Measurements from ENCODE around the gene EHD1. TPM values are rescaled to one million over a fixed set of nuclear protein-coding genes. Genes with fewer than 3 reads are reported as not detected.

EHD1 gene
- total and polyA plus RNA-seq, 2 of the 4 experiments (the other 2 are of a cell fraction): 107 to 209 TPM

DNA sequence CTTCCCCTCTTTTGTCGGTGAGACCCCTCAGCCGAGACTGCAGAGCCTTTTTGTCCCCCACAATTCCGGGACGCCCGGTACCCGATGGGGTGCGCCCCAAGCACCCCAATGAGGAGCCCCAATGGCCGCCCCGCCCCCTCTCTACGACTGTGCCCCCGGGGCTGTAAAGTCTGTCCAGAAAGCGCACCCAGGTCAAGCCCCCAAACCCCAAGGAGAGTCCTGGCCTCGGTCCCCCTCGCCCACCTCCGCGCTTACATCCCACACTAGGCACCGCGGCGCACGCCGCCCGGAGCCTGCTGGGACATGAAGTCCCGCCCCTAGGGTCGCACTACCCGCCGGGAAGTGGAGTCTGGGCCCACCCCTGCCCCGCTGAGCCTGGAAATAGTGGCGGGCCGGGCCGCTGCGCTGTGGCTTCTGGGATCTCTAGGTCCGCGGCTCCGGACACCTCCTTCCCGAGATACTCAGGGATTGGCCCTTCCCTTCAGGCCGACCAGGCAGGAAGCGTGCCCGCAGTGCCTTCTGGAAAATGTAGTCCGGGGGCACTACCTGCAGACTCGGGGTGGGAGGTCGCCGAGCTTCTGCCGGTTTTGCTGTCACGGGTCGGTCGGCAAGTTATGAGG lies 68.0 kb downstream of the EHD1 start, which contains the start of gene MEN1:
Gene MEN1, minus strand, starts transcription at position 281 of the 620 bp plus-strand sequence. CDS start 442 bp downstream, outside the sequence.
- Histone ChIP-seq H2BK15ac (ENCODE audit: low read depth, low read length) (peak within 1 kb of the TSS; percentile 5; the same call in 1 of the 3 replicates), H3K36me3 (ENCODE audit: control insufficient read depth, insufficient read depth, low read length) (peaks cover 14% of the 10 kb centered on the region), H4K20me1 (ENCODE audit: insufficient read depth, low read length) (no peaks in the 10 kb centered on the region), H4K91ac (ENCODE audit: insufficient read depth, low read depth, low read length) (peak within 1 kb of the TSS; percentile 50; the same call in 1 of the 2 replicates), H3K9me1 (ENCODE audit: insufficient read depth, low read length) (peaks cover 13% of the 10 kb centered on the region), H3K4me3 (ENCODE audit: insufficient read depth, low read depth, low read length) (peak within 1 kb of the TSS; percentile 65), H3K9ac (ENCODE audit: low read depth, low read length) (peak within 1 kb of the TSS; percentile 67), H4K5ac (ENCODE audit: low read depth, low read length) (peak within 1 kb of the TSS; percentile 60), H3K9me3 (ENCODE audit: control insufficient read depth, insufficient read depth, low read length) (no peaks in the 10 kb centered on the region), H2BK120ac (ENCODE audit: low read depth, low read length) (no peak within 1 kb of the TSS), H4K8ac (ENCODE audit: low read depth in 2 of 2, low read length in 2 of 2) (peak within 1 kb of the TSS; percentile 93), H3K23ac (ENCODE audit: low read depth, low read length) (peak within 1 kb of the TSS; percentile 38; the same call in 1 of the 2 replicates), H3K14ac (replicated peaks; ENCODE audit: low read depth, low read length) (peak within 1 kb of the TSS; percentile 87; the same call in 1 of the 2 replicates), H2AK9ac (replicated peaks; ENCODE audit: low read depth, low read length, poor library complexity) (peak within 1 kb of the TSS; percentile 95), H2AK5ac (ENCODE audit: low read depth, low read length) (peak within 1 kb of the TSS; percentile 68), H3K4ac (ENCODE audit: low read depth, low read length) (peak within 1 kb of the TSS; percentile 63), H3K27me3 (ENCODE audit: control insufficient read depth, insufficient read depth, low read length) (no peaks in the 10 kb centered on the region; the same call in 1 of the 2 replicates), H3K56ac (ENCODE audit: extremely low read depth, insufficient read depth, low read length) (peak within 1 kb of the TSS; percentile 27), H3K27ac (ENCODE audit: insufficient read depth, low read length) (peak within 1 kb of the TSS; percentile 39; the same call in 1 of the 2 replicates), H3K79me1 (ENCODE audit: low read depth in 1 of 2, low read length in 2 of 2) (peaks cover 0 to 29% of the 10 kb centered on the region in 2 experiments; a peak in 3 of 4 replicates), H3K18ac (ENCODE audit: low read depth, low read length) (no peak within 1 kb of the TSS), H2AFZ (replicated peaks; ENCODE audit: low read length, poor library complexity) (peak within 1 kb of the TSS; percentile 92), H2BK5ac (ENCODE audit: low read depth, low read length, poor library complexity, severe bottlenecking) (no peak within 1 kb of the TSS), H3K4me2 (ENCODE audit: low read depth, low read length) (peak within 1 kb of the TSS; percentile 92), H2BK20ac (ENCODE audit: low read depth, low read length) (no peak within 1 kb of the TSS), H3K4me1 (ENCODE audit: control insufficient read depth, insufficient read depth, low read length) (peaks cover 5% of the 10 kb centered on the region)
- TF ChIP-seq POLR2A (IDR thresholded peaks at IDR 0.05; ENCODE audit: low read depth, low read length) (peak; percentile 75), BHLHE40 (IDR thresholded peaks at IDR 0.05; ENCODE audit: low read depth, low read length) (peak; percentile 59; the same call in 1 of the 2 replicates), RFX5 (IDR thresholded peaks at IDR 0.05; ENCODE audit: low read depth, low read length) (no peak), RAD21 (IDR thresholded peaks at IDR 0.05; ENCODE audit: low read length) (no peak), FOS (IDR thresholded peaks at IDR 0.05; ENCODE audit: low read depth, low read length) (no peak), NFE2L2 (IDR thresholded peaks at IDR 0.05; ENCODE audit: low read depth, low read length) (no peak), MAFK (IDR thresholded peaks at IDR 0.05; ENCODE audit: low read depth, low read length) (no peak), CHD1 (IDR thresholded peaks at IDR 0.05; ENCODE audit: low read depth, low read length) (no peak), RCOR1 (IDR thresholded peaks at IDR 0.05; ENCODE audit: insufficient replicate concordance, low read length) (no peak), CEBPB (IDR thresholded peaks at IDR 0.05; ENCODE audit: low read depth, low read length) (no peak), MXI1 (IDR thresholded peaks at IDR 0.05; ENCODE audit: borderline replicate concordance, low read depth, low read length) (peak; percentile 82; the same call in 1 of the 2 replicates), SMC3 (IDR thresholded peaks at IDR 0.05; ENCODE audit: low read depth, low read length) (no peak), MAZ (IDR thresholded peaks at IDR 0.05; ENCODE audit: borderline replicate concordance, low read depth, low read length) (peak; percentile 61; the same call in 1 of the 2 replicates)
- TF ChIP-seq, protein P1, sequence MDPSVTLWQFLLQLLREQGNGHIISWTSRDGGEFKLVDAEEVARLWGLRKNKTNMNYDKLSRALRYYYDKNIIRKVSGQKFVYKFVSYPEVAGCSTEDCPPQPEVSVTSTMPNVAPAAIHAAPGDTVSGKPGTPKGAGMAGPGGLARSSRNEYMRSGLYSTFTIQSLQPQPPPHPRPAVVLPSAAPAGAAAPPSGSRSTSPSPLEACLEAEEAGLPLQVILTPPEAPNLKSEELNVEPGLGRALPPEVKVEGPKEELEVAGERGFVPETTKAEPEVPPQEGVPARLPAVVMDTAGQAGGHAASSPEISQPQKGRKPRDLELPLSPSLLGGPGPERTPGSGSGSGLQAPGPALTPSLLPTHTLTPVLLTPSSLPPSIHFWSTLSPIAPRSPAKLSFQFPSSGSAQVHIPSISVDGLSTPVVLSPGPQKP (IDR thresholded peaks at IDR 0.05; ENCODE audit: borderline replicate concordance, low read depth, low read length): no peak
- TF ChIP-seq, protein P2, sequence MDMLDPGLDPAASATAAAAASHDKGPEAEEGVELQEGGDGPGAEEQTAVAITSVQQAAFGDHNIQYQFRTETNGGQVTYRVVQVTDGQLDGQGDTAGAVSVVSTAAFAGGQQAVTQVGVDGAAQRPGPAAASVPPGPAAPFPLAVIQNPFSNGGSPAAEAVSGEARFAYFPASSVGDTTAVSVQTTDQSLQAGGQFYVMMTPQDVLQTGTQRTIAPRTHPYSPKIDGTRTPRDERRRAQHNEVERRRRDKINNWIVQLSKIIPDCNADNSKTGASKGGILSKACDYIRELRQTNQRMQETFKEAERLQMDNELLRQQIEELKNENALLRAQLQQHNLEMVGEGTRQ (IDR thresholded peaks at IDR 0.05; ENCODE audit: low read depth, low read length): no peak
- peak; percentile 99 for ATAC-seq (ENCODE audit: low read depth)
- intact Hi-C loops (cut with micrococcal nuclease): no loop called here
- in situ Hi-C loops (cut with MboI; ENCODE audit: low sequenced_read_pairs): no loop called here
- DNase-seq: peak; percentile 93
- ChIA-PET POLR2A (ENCODE audit: unreplicated experiment) (interaction anchor here (0.6 kb wide), 1 partner anchor 8 kb away, joined by 6 read pairs; the partner anchor contains the start of gene MAP4K2), CTCF (no interaction called here)
- BruUV-seq (replicated peaks): no TSS peak
- dilution Hi-C loops (cut with HindIII; ENCODE audit: low sequenced_read_pairs, unreplicated experiment): no loop called here
- 0% methylated on average over 8 of the region's 46 CpGs; no CpG with 5 or more reads in 1 of the 2 experiments for WGBS, 2 experiments (ENCODE audit: extremely low coverage in 2 of 2, insufficient read length in 1 of 2)

Data from IMR-90 (cell line).